OCI-LY7 (cell line): ENCODE results near the gene RPL31.

Source experiments
- CTCF ChIP-seq: fragments of 200-600 bp; sonication (generic); conservative IDR thresholded peaks from 2 replicates; pipeline ENCODE4 v1.5.1; 2014; ENCODE audit warnings: mild to moderate bottlenecking, antibody characterized with exemption, low read length, moderate library complexity, mixed read lengths
- EZH2phosphoT487 ChIP-seq: fragments of 200-600 bp; sonication (generic); IDR thresholded peaks from 2 replicates; pipeline ENCODE4 v1.6.1; 2018; ENCODE audit warnings: low read depth, borderline replicate concordance, mild to moderate bottlenecking, mixed run types, antibody characterized with exemption, low read length, moderate library complexity, mixed read lengths

- TF ChIP-seq CTCF (no peak), EZH2phosphoT487 (no peak)
Observed at GRCh38 chr2:100963026-100963375, 39.1 kb upstream of the RPL31 start.
